Left lung (tissue), 10 donors: Measurements from ENCODE around the gene WWOX. TPM values are rescaled to one million over a fixed set of nuclear protein-coding genes. Genes with fewer than 3 reads are reported as not detected.

Experiments
- ATAC-seq: fragments of 200-7000 bp; cut with Tn5 transposase; one replicate; pipeline ENCODE4 v1.9.1; 2020; ENCODE audit warnings: moderate library complexity
- DNase-seq, 4 donors: peaks; one replicate each; pipeline ENCODE4 v3.0.0-alpha.2; 2013 to 2020
- H3K27ac ChIP-seq, 2 donors: fragments of 200-600 bp; sonication (generic) in 1 of 2; one replicate each; pipeline versions ENCODE4 v1.5.0 to v1.8.0; 2020 to 2021
- H3K27me3 ChIP-seq, 2 donors: fragments of 200-600 bp; sonication (generic) in 1 of 2; one replicate each; pipeline versions ENCODE4 v1.5.0 to v1.8.0; 2020 to 2021
- H3K36me3 ChIP-seq, 2 donors: fragments of 200-600 bp; sonication (generic) in 1 of 2; one replicate each; pipeline versions ENCODE4 v1.5.0 to v1.8.0; 2020 to 2021
- H3K4me1 ChIP-seq, 2 donors: fragments of 200-600 bp; one replicate each; pipeline ENCODE4 v1.8.0; 2021
- H3K4me3 ChIP-seq, 2 donors: fragments of 200-600 bp; sonication (generic) in 1 of 2; one replicate each; pipeline versions ENCODE4 v1.5.0 to v1.8.0; 2020 to 2021; ENCODE audit warnings: mild to moderate bottlenecking in 1 of 2
- H3K9me3 ChIP-seq, 2 donors: fragments of 200-600 bp; sonication (generic) in 1 of 2; one replicate each; pipeline versions ENCODE4 v1.5.0 to v1.8.0; 2020 to 2021
- intact Hi-C, 2 donors: fragments of 100-400 bp; cut with DNase I; formaldehyde crosslinking; loops; one replicate each; pipeline versions ENCODE4 v1.11.2 to v1.14.2; 2022
- polyA plus RNA-seq, 6 donors: library from polyadenylated mRNA; unstranded; fragments of 120-200 nt; gene quantifications; one replicate each; pipeline ENCODE4 v1.2.1, GENCODE V29; 2013; ENCODE audit not compliant: insufficient read length in 6 of 6
- total RNA-seq, 2 donors: library from RNA; stranded (reverse); fragmentation: NEBNext Ultra II Directional; extraction: Animal tissue kit (Norgen Biotek cat#: 25700); gene quantifications; one replicate each; pipeline ENCODE4 v1.2.1, GENCODE V29; 2021
- TF ChIP-seq, protein P1 (sequence below), 2 donors: fragments of 200-600 bp; sonication (generic) in 1 of 2; IDR thresholded peaks; one replicate each; pipeline versions ENCODE4 v1.5.0 to v1.8.0; 2021; ENCODE audit warnings: antibody characterized with exemption in 2 of 2
- donor health status: DM: no; HTN: yes; CAD: no.
- donor health status: DM: no; HTN: no; CAD: no.

The WWOX gene
- total and polyA plus RNA-seq, 8 donors, result 17.2 to 40.3 (median 30.8) TPM

DNA sequence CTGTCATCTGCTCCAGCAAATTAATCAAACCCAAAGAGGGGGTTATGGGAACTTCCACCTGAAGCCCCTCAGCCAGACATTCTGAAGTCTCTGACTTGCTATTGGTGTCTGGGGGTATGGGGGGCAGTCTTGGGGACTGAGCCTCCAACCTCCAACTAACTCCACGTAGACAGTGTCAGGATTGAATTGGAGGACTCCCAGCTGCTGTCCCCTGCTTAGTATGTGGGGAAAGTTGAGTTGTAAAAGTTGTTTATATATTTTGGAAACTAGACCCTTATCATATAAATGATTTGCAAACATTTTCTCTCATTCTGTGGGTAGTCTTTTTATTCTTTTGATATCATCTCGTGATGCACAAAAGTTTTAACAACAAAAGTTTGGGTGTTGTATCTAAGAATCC is 689.2 kb downstream of the WWOX start:
- Histone ChIP-seq H3K9me3 (no peaks in the 10 kb centered on the region), H3K27ac (no peak overlapping the region), H3K4me3 (no peak overlapping the region), H3K27me3 (no peaks in the 10 kb centered on the region), H3K36me3 (no peaks in the 10 kb centered on the region), H3K4me1 (no peaks in the 10 kb centered on the region)
- DNase-seq (no peak), ATAC-seq (no peak)
- TF ChIP-seq, protein P1, sequence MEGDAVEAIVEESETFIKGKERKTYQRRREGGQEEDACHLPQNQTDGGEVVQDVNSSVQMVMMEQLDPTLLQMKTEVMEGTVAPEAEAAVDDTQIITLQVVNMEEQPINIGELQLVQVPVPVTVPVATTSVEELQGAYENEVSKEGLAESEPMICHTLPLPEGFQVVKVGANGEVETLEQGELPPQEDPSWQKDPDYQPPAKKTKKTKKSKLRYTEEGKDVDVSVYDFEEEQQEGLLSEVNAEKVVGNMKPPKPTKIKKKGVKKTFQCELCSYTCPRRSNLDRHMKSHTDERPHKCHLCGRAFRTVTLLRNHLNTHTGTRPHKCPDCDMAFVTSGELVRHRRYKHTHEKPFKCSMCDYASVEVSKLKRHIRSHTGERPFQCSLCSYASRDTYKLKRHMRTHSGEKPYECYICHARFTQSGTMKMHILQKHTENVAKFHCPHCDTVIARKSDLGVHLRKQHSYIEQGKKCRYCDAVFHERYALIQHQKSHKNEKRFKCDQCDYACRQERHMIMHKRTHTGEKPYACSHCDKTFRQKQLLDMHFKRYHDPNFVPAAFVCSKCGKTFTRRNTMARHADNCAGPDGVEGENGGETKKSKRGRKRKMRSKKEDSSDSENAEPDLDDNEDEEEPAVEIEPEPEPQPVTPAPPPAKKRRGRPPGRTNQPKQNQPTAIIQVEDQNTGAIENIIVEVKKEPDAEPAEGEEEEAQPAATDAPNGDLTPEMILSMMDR (IDR thresholded peaks at IDR 0.05), result no peak
- intact Hi-C loops, result no loop called here

DNA sequence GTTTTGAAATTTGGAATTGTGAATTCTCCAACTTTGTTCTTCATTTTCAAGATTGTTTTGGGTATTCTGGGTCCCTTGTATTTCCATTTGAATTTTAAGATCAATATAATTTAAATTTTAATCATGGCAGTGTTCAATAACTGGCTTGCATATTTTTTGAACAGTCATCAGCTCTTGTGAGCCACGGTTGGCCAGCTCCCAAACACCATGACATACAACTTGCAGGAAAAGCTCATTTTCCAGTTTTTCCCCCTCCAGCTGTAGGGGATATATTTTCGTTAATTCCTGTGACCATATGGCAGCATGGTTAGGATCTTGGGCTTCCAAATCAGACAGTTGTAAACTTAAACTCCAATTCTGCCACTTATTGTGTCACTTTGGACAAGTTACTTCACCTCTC is 690.1 kb downstream of the WWOX start:
- DNase-seq, result no peak
- intact Hi-C loops, result no loop called here
- TF ChIP-seq, protein P1 (IDR thresholded peaks at IDR 0.05), result no peak
- H3K9me3 ChIP-seq, result no peaks in the 10 kb centered on the region
- H3K27ac ChIP-seq, result no peak overlapping the region
- no peak for ATAC-seq
- no peaks in the 10 kb centered on the region for H3K36me3 ChIP-seq
- no peaks in the 10 kb centered on the region for H3K4me1 ChIP-seq
- H3K4me3 ChIP-seq, result no peak overlapping the region
- H3K27me3 ChIP-seq, result no peaks in the 10 kb centered on the region

DNA sequence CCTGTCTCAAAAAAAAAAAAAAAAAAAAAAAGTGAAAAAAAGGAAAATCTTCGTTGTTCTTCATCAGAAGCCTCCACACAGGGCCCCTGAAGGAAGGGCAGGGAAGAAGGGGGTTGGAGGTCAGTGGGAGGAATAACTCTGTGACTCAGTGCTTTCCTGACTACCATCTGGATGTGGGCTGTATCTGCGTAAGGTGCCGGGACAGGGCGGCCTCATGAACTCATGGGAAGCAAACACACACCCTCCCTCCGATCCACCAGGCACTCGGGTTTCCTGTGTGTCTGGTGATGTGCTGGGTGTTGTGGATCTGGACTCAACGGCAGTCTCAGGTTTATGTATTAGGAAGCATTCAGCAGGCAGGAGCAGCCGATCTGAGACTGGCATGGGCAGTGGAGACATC is 691.6 kb downstream of the WWOX start:
- intact Hi-C loops, result no loop called here
- ATAC-seq (no peak), DNase-seq (no peak)
- no peak overlapping the region for H3K4me3 ChIP-seq
- no peaks in the 10 kb centered on the region for H3K4me1 ChIP-seq
- H3K27me3 ChIP-seq, result no peaks in the 10 kb centered on the region
- TF ChIP-seq, protein P1 (IDR thresholded peaks at IDR 0.05), result no peak
- H3K36me3 ChIP-seq, result no peaks in the 10 kb centered on the region
- H3K27ac ChIP-seq, result no peak overlapping the region
- no peaks in the 10 kb centered on the region for H3K9me3 ChIP-seq

DNA sequence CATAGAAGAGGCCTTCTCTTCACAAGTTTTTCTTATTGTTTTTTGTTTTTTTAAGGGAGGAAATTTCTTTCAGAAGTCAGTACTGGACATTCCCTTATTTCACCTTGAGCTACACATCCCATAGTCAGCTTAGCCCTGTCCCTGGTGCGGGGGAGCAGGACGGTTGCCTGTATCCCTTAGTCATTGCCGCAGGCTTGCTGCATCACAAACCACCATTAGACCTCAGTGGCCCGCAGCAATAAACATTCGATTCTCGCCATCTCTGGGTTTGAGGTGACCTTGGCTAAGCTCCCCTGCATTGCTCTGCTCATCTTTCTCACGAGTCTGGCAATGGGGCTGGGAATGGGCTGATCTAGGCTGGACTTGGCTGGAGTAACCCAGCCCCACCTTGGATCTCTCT is 692.5 kb downstream of the WWOX start:
- DNase-seq (no peak), ATAC-seq (no peak)
- H3K9me3 ChIP-seq, result no peaks in the 10 kb centered on the region
- H3K27ac ChIP-seq, result no peak overlapping the region
- intact Hi-C loops, result no loop called here
- no peaks in the 10 kb centered on the region for H3K27me3 ChIP-seq
- no peak overlapping the region for H3K4me3 ChIP-seq
- H3K4me1 ChIP-seq, result no peaks in the 10 kb centered on the region
- no peaks in the 10 kb centered on the region for H3K36me3 ChIP-seq
- TF ChIP-seq, protein P1 (IDR thresholded peaks at IDR 0.05), result no peak

DNA sequence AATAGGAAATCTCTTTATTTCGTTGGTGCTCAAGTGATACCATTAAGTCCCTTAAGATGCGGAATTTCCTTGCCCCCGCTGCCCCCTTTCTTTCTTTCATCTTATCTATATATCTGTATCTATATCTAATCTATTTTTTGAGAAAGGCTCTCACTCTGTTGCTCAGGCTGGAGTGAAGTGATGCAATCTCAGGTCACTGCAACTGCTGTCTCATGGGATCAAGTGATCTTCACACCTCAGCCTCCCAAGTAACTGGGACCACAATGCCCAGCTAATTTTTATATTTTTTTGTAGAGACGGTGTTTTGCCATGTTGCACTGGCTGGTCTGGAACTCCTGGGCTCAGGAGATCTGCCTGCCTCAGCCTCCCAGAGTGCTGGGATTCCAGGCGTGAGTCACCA is 693.5 kb downstream of the WWOX start:
- H3K36me3 ChIP-seq, result no peaks in the 10 kb centered on the region
- H3K9me3 ChIP-seq, result no peaks in the 10 kb centered on the region
- intact Hi-C loops, result no loop called here
- DNase-seq (no peak), ATAC-seq (no peak)
- H3K27me3 ChIP-seq, result no peaks in the 10 kb centered on the region
- TF ChIP-seq, protein P1 (IDR thresholded peaks at IDR 0.05), result no peak
- no peaks in the 10 kb centered on the region for H3K4me1 ChIP-seq
- no peak overlapping the region for H3K27ac ChIP-seq
- no peak overlapping the region for H3K4me3 ChIP-seq
